Measurements from ENCODE around the gene ZNF677. TPM values are rescaled to one million over a fixed set of nuclear protein-coding genes. Genes with fewer than 3 reads are reported as not detected.

Gene ZNF677
- total and polyA plus RNA-seq, 10 of the 15 experiments (the other 5 are each of a cell fraction or from before 2014, with no cell fraction given): 0.07 to 0.68 (median 0.16) TPM; not detected in 6

DNA sequence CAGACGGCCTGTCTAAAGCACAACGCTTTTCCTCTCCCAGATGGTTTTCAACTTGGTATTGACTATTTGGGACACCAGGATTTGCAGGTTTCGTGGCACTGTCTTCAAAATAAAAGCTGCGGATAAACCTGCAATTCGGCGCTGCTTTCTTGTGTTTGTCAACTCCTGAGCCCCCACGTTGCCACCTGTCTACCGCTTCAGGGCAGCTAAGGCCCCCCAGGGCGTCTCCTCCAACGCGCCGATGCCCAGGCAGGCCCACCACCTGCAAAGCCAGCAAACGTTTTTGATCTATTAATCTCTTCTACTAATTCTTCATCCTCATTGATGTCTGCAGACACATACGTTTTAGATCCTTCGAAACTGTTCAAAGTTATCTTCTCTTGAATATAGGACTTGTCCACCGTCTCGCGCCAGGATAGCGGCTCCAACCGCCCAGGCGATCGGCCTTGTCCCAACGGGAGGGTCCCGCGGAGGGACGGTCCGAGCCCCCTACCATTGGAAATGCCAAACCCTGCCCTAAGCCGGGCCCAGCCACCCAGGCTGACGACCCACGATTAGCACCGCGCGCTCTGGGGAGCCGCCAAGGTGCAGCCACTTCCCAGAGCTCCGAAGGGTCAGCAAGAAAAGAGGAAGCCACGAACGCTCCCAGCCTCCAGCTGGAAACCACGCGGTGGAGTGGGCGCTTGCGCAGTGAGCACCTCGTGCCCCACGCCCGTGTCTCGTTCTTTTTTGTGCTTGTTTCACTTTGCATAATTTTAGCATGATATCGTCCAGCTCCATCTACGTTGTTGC lies 36.3 kb upstream of the ZNF677 start:
- Histone ChIP-seq H3K27me3 (replicated peaks in 1 of 2; ENCODE audit: control insufficient read depth in 2 of 2, insufficient read depth in 2 of 2, low read length in 1 of 2) (no peaks in the 10 kb centered on the region), H3K9me3 (replicated peaks; ENCODE audit: control insufficient read depth, insufficient read depth, low read length) (peaks cover 4% of the 10 kb centered on the region; the same call in 2 of the 3 replicates), H2AFZ (ENCODE audit: control insufficient read depth, low read depth, low read length) (no peak overlapping the region), H3K4me2 (ENCODE audit: control insufficient read depth, insufficient read depth) (no peak overlapping the region), H3K79me2 (ENCODE audit: control insufficient read depth, insufficient read depth, low read length) (no peaks in the 10 kb centered on the region), H4K20me1 (ENCODE audit: control insufficient read depth, insufficient read depth) (no peaks in the 10 kb centered on the region), H3K36me3 (ENCODE audit: control insufficient read depth in 2 of 2, insufficient read depth in 2 of 2, low read length in 1 of 2) (no peaks in the 10 kb centered on the region), H3K27ac (ENCODE audit: control insufficient read depth, insufficient read depth) (no peak overlapping the region), H3K4me3 (no peak overlapping the region), H3K9ac (ENCODE audit: control insufficient read depth, insufficient read depth, low read length) (no peak overlapping the region), H3K4me1 (ENCODE audit: control insufficient read depth, insufficient read depth, low read length) (no peaks in the 10 kb centered on the region)
- no TSS peak for BruUV-seq (replicated peaks)
- ATAC-seq: no peak
- no peak for TF ChIP-seq HDAC2 (IDR thresholded peaks at IDR 0.05)
- no peak for TF ChIP-seq POU2F2 (IDR thresholded peaks at IDR 0.05; ENCODE audit: borderline replicate concordance, low read depth, low read length)
- no peak for TF ChIP-seq POLR2AphosphoS2 (IDR thresholded peaks at IDR 0.05; ENCODE audit: low read depth, low read length)
- TF ChIP-seq, protein P1, sequence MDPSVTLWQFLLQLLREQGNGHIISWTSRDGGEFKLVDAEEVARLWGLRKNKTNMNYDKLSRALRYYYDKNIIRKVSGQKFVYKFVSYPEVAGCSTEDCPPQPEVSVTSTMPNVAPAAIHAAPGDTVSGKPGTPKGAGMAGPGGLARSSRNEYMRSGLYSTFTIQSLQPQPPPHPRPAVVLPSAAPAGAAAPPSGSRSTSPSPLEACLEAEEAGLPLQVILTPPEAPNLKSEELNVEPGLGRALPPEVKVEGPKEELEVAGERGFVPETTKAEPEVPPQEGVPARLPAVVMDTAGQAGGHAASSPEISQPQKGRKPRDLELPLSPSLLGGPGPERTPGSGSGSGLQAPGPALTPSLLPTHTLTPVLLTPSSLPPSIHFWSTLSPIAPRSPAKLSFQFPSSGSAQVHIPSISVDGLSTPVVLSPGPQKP (IDR thresholded peaks at IDR 0.05; ENCODE audit: low read depth, low read length): no peak
- TF ChIP-seq, protein P2, sequence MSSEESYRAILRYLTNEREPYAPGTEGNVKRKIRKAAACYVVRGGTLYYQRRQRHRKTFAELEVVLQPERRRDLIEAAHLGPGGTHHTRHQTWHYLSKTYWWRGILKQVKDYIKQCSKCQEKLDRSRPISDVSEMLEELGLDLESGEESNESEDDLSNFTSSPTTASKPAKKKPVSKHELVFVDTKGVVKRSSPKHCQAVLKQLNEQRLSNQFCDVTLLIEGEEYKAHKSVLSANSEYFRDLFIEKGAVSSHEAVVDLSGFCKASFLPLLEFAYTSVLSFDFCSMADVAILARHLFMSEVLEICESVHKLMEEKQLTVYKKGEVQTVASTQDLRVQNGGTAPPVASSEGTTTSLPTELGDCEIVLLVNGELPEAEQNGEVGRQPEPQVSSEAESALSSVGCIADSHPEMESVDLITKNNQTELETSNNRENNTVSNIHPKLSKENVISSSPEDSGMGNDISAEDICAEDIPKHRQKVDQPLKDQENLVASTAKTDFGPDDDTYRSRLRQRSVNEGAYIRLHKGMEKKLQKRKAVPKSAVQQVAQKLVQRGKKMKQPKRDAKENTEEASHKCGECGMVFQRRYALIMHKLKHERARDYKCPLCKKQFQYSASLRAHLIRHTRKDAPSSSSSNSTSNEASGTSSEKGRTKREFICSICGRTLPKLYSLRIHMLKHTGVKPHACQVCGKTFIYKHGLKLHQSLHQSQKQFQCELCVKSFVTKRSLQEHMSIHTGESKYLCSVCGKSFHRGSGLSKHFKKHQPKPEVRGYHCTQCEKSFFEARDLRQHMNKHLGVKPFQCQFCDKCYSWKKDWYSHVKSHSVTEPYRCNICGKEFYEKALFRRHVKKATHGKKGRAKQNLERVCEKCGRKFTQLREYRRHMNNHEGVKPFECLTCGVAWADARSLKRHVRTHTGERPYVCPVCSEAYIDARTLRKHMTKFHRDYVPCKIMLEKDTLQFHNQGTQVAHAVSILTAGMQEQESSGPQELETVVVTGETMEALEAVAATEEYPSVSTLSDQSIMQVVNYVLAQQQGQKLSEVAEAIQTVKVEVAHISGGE (CRISPR knock-in tag; IDR thresholded peaks at IDR 0.05): no peak
- TF ChIP-seq, protein P3, sequence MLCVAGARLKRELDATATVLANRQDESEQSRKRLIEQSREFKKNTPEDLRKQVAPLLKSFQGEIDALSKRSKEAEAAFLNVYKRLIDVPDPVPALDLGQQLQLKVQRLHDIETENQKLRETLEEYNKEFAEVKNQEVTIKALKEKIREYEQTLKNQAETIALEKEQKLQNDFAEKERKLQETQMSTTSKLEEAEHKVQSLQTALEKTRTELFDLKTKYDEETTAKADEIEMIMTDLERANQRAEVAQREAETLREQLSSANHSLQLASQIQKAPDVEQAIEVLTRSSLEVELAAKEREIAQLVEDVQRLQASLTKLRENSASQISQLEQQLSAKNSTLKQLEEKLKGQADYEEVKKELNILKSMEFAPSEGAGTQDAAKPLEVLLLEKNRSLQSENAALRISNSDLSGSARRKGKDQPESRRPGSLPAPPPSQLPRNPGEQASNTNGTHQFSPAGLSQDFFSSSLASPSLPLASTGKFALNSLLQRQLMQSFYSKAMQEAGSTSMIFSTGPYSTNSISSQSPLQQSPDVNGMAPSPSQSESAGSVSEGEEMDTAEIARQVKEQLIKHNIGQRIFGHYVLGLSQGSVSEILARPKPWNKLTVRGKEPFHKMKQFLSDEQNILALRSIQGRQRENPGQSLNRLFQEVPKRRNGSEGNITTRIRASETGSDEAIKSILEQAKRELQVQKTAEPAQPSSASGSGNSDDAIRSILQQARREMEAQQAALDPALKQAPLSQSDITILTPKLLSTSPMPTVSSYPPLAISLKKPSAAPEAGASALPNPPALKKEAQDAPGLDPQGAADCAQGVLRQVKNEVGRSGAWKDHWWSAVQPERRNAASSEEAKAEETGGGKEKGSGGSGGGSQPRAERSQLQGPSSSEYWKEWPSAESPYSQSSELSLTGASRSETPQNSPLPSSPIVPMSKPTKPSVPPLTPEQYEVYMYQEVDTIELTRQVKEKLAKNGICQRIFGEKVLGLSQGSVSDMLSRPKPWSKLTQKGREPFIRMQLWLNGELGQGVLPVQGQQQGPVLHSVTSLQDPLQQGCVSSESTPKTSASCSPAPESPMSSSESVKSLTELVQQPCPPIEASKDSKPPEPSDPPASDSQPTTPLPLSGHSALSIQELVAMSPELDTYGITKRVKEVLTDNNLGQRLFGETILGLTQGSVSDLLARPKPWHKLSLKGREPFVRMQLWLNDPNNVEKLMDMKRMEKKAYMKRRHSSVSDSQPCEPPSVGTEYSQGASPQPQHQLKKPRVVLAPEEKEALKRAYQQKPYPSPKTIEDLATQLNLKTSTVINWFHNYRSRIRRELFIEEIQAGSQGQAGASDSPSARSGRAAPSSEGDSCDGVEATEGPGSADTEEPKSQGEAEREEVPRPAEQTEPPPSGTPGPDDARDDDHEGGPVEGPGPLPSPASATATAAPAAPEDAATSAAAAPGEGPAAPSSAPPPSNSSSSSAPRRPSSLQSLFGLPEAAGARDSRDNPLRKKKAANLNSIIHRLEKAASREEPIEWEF (IDR thresholded peaks at IDR 0.05; ENCODE audit: insufficient replicate concordance, low read depth, low read length): no peak
- TF ChIP-seq RAD51 (IDR thresholded peaks at IDR 0.05): no peak
- no peak for TF ChIP-seq FOXK2 (IDR thresholded peaks at IDR 0.05)
- FAIRE-seq: no peak
- SMC1A ChIA-PET (ENCODE audit: uncharacterized antibody, unreplicated experiment): no interaction called here
- intact Hi-C loops (cut with micrococcal nuclease; ENCODE audit: unreplicated experiment): no loop called here
- POLR2A ChIA-PET: no interaction called here
- no peak for DNase-seq (ENCODE audit: low read depth, low spot score)
- RAD21 ChIA-PET (ENCODE audit: unreplicated experiment): no interaction called here
- 84% methylated on average over 43 of the region's 47 CpGs for WGBS (ENCODE audit: insufficient coverage, insufficient replicate concordance, low lambda C conversion rate, missing lambda C conversion rate)
- CTCF ChIA-PET: no interaction called here
- in situ Hi-C loops (cut with MboI): no loop called here
